Epithelial cell of proximal tubule (primary cell): ENCODE measurements around the gene SCN5A. TPM values are rescaled to one million over a fixed set of nuclear protein-coding genes. Genes with fewer than 3 reads are reported as not detected.

Source experiments
- DNase-seq: peaks from one replicate; pipeline ENCODE4 v3.0.0-alpha.2; 2011; ENCODE audit warnings: low read depth
- H3K4me3 ChIP-seq: 2 replicates; pipeline ENCODE4 v1.5.1; 2011; ENCODE audit warnings: low read depth, mild to moderate bottlenecking, low read length
- total RNA-seq: library from RNA; depleted of rRNA; stranded (reverse); fragments of >200 nt; gene quantifications from 2 replicates; pipeline ENCODE4 v1.2.3, GENCODE V29; 2015
- TF ChIP-seq, protein P1 (sequence below): conservative IDR thresholded peaks from 2 replicates; pipeline ENCODE4 v1.5.1; 2012; ENCODE audit warnings: low read depth, mild to moderate bottlenecking, low read length

Gene SCN5A
- total RNA-seq, 1 donor from 2014 or later, result 1.3 TPM

DNA sequence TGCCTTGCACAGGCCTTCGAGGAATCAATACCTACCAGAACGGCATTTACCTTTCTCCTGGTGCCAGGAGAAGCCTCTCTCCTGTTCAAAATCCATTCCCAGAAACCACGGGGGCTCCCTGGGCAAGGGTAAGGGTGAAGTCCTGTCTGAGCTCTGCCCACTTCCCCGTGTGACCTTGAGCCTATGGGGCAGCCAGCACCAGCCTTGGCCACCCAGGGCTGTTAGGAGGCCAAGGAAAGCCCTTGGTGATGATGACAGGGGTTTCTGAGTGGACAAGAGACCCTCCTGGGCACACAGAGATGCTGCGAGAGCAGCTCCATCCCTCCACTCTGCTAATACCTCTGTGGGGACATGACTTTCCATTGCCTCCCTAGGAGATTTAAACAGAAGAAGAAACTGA is 5.9 kb downstream of the SCN5A start:
- H3K4me3 ChIP-seq, result no peak overlapping the region
- TF ChIP-seq, protein P1, sequence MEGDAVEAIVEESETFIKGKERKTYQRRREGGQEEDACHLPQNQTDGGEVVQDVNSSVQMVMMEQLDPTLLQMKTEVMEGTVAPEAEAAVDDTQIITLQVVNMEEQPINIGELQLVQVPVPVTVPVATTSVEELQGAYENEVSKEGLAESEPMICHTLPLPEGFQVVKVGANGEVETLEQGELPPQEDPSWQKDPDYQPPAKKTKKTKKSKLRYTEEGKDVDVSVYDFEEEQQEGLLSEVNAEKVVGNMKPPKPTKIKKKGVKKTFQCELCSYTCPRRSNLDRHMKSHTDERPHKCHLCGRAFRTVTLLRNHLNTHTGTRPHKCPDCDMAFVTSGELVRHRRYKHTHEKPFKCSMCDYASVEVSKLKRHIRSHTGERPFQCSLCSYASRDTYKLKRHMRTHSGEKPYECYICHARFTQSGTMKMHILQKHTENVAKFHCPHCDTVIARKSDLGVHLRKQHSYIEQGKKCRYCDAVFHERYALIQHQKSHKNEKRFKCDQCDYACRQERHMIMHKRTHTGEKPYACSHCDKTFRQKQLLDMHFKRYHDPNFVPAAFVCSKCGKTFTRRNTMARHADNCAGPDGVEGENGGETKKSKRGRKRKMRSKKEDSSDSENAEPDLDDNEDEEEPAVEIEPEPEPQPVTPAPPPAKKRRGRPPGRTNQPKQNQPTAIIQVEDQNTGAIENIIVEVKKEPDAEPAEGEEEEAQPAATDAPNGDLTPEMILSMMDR, result no peak
- DNase-seq, result no peak

DNA sequence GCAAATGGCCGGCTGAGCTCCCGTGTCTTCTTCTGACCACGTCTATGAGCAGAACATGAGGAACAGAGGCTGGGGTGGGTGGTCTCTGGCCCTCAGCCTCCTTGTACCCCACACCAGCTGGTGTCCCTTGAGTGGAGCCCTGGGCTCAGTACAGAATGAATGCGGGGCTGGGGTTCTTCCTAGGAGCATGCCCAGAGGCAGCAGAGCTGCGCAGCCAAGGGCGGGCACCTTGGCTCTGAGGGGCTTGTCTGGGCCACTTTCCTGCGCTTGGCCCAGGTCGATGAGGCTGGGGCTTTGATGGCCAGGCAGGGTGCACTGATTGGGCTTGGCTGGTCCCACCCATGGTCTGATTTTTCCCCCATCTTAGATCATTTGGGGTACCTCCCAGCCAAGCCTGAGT is 6.4 kb downstream of the SCN5A start:
- DNase-seq, result no peak
- TF ChIP-seq, protein P1, result no peak
- no peak overlapping the region for H3K4me3 ChIP-seq

DNA sequence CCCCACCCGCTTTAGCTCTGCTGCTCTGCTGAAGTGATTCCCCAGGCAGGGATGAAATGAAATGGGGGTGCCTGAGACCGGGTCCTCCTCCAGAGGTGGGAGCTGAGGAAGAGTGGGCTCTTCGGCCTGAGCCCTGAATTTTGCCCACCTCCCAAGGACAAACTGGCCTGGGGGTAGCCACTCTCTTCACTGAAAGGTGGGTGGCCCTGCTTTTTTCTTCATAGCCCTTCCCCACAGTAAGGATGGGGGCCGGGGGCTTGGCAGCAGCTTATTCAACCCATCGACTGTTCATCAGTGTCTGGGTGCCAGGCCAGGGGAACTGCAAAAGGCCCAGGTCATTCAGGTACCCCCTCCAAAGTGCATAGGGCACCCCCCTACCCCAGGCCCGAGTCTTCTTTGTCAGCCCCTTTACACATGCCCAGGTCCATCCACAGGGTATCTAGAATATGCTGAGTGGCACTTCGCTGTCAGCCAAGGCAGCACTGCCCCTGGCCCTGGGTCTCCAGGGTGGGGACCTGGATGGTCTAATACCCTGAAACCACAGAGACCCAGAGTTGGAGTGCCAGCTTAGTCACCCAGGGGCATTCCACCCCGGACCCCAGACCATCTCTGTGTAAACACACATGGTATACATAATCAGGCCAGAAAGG is 7.9 kb downstream of the SCN5A start:
- DNase-seq, result no peak
- TF ChIP-seq, protein P1, result no peak
- H3K4me3 ChIP-seq, result no peak overlapping the region

DNA sequence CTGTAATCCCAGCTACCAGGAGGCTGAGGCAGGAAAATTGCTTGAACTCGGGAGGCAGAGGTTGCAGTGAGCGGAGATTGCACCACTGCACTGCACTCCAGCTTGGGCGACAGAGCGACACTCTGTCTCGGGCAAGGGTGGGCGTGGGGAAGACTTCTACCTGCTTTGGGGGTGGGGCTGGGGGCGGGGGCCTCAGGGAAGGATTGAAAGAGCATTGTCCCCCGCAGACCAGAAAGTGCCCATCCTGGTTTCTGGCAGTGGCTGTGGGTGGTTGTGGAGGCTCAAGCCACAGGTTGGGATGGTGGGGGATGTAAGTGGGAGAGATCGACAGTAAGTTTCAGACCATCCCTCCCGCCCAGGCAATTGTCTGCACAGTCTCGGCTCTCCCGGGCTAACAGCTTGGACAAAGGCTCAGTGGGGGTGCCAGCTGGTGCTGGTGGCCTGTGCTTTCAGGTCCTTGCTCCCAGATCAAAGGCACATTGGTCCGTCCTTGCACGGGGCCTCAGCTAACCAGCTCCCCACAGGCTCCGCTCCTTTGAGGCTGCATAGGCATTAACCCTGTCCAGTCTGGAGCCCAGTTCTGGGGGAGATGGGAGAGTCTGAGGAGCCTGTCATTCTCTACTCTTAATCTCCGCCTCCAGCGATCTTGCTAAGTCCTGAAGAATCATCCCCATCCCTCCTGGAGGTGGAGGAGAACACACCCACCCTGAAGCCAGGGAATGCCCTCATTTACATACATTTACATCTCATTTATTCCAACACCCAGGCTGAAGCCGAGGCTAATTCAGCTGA is 8.6 kb downstream of the SCN5A start:
- H3K4me3 ChIP-seq, result no peak overlapping the region
- TF ChIP-seq, protein P1, result no peak
- DNase-seq, result no peak

DNA sequence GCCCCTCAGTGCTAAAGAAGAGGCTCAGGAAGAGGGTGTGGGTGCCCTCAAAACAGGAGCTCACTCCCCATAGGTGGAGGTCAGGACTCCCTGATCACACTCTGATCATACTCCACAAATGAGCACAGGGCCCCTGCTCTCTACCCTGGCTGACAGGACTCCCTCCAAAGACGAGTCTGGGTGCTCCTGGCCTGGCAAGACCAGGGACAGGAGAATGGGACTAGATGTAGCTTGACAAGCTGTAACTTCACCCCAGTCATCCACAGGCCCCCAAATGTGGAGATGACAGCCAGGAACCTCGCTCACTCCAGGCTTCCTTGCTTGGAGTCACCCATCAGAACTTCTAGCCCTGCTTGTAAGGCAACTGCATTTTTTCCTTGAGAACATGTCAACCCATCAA is 11.1 kb downstream of the SCN5A start:
- DNase-seq, result no peak
- no peak overlapping the region for H3K4me3 ChIP-seq
- TF ChIP-seq, protein P1, result no peak

DNA sequence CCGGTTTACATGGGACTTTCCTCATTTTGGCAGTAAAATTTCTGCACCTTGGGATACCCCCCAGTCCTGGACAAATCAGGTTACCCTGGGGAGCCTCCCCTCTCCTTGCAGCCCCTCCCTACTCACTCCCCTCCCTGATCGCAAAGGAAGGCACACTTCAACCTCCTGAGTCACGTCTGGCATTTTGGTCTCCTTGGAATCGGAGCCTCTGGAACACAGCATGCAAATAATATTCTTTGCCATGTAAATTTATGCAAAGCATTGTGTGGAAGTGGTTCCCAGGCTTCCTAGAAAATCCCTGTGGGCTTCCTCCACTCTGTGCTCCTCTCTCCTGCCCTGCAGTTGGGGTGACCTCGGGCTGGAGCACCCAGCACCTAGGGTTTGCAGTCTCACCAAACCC is 11.6 kb downstream of the SCN5A start:
- no peak for DNase-seq
- TF ChIP-seq, protein P1, result no peak
- no peak overlapping the region for H3K4me3 ChIP-seq
